Activated T-cell treated with anti-CD3 and anti-CD28 coated beads for 4 hours (primary cell): ENCODE results near the gene HMX1.

Experiments used
- DNase-seq: peaks from one replicate; pipeline ENCODE4 v3.0.0-alpha.2; 2020

HMX1 gene

DNA sequence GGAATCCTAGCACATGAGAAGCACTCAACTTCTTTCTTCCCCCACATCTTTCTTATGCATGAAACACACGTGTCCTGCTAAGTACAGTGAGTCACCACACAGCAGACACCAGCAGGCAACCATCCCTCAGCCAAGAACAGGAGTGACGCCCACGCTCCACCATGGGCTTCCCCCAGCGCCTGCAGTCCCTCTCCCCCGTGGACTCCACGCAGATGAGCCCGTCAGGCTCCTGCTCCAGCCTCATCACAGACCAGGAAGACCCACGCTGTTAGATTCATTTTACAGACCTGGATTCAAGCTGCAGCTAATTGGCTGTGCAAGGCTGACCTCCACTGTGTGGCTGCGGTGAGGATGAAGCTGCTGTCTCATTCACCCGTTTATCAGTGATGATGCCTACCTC, 16.7 kb downstream of the HMX1 start:
- no peak for DNase-seq

DNA sequence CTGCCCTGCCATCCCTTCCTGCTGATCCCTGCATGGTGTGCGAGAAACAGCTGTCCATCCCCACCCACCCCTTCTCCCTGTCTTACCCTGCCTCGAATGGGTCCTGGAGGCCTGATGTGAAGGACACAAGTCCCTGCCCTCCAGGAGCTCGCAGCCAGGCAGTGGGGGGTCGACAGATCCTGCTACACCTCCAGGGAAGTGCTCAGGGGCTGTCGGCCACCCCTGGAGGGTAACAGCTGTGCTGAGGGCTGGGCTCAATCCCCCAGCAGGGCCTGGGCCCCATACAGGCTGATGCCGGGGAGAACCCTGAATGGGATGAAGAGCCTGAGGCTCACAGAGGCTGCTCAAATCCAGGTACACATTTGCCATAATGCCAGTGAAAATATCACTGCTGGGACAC, 17.6 kb downstream of the HMX1 start:
- DNase-seq: no peak

DNA sequence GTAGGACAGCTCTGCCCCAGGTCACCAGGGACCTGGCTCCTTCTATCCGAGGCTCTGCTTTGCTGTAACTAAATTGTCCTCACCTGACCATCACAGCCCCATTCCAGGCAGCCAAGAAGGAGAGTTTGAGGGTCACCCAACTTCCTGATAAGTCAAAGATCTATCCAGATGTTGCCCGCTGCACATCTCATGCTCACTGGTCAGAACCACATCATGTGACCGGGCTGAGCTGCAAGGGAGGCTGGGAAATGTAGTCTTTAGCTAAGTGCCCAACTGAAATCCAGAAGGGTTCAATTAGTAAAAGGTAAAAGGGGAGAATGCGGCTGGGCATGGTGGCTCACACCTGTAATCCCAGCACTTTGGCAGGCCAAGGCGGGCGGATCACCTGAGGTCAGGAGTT, 18.4 kb downstream of the HMX1 start:
- no peak for DNase-seq

DNA sequence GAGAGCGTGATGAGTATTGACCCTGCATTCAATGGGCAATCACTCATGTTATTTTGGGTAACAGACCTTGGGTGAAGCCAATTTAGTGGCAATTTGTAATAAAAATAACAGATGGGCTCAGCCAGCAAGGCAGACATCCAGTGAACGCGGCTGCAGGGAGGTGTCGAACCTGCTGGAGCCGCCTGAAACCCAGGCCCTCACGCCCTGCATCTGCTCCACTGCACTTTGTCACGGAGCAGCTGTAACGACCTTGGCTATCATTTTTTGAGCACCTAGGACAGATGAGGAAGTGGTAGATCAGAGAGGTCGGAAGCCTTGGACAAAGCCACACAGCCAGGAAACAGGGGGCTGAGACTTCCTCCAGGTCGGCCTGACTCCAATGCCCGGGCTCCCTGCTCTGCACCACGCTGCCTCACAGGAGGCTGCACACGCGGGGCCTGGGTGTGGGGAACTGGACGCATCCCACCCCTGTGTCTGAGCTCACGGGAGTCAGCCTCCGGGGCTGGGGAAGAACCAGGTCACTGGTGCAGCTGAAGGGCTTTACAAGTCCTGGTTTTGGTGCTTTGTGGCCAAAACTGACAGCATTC, 19.4 kb downstream of the HMX1 start:
- DNase-seq: no peak

DNA sequence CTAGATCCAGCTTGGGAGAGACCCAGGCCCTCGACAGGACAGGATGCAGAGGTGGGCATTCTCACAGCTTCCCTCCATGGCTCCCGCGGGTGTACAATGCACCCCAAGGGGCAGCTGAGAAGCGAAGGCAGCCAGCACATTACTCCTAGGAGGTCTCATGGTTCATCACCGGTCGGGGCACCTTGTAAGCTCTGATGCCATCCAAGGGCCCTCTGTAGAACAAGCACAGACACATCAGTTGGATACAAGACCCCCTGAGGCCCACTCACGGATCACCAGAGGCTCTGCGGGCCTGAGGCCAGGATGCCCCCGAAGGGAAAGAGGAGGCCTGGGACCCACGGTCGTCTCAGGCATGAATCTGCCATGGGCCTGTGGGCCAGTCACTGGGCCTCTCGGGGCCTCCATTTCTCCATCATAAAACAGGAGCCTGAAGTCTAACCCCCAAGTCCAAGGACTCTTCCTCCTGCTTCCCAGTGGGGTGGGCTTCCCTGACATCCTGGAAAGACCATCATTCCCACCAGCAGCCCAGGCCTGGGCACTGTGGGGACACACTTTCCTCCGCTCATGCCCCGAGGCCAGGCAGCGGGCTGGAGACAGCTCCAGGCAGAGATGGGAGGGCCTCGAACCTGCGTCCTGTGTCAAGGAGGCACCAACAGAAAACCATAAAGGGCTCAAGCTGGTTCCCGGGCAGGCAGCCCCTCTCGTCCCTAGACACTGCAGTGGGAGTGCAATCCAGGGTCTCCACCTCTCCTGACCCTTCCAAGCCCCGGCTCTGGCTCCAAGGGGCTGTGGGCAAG, 20.1 kb downstream of the HMX1 start:
- DNase-seq: no peak

DNA sequence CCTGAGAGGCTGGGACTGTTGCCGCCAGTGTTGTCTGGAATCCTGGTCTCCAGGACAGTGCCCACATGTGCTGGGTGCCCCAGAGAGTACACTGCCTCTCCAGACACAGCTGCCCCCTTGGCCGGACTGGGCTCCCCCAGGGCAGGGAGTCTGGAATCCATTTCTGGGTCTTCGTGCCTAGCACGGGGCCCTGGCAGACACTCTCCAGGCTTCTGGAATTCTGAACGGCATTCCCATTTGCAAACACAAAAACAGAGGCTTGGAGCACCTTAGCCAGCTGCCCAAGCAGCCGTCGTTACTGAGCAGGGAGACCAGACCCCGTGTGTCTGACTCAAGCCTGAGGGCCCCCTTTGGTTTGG, 20.8 kb downstream of the HMX1 start:
- DNase-seq: no peak

DNA sequence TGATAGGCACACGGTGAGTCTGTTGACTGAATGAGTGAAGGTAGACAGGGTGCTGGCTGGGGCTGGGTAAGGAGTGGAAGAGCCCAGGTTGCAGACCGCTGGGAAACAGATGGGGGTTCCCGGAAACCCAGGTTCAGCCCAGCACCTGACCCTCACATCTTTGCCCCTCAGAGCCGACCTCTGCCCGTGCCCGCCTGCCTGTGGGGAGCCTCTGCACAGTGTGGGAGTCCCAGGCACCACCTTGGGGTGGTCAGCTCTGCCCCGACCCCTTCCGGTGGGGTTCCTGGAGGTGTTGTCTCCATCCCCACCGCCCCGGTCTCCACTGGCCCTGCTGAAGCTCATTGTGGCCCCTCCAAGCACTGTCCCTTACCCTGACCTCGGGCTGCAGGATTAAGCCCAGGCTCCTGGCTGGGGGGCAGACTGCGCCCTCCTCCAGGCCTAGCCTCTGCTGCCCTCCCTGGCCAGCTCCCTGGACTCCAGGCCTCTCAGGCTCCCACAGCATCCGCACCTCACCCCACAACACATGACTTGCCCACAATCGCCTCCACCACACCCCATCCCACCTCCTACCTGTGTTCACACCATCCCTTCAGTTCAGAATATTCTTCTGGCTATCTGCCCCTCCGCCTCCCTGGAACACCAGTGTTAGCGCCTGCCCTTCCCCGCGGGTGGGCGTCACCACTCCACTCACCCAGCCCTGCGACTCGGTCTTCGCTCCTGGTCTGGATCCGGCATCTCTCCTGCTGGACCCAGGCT, 21.4 kb downstream of the HMX1 start:
- no peak for DNase-seq

DNA sequence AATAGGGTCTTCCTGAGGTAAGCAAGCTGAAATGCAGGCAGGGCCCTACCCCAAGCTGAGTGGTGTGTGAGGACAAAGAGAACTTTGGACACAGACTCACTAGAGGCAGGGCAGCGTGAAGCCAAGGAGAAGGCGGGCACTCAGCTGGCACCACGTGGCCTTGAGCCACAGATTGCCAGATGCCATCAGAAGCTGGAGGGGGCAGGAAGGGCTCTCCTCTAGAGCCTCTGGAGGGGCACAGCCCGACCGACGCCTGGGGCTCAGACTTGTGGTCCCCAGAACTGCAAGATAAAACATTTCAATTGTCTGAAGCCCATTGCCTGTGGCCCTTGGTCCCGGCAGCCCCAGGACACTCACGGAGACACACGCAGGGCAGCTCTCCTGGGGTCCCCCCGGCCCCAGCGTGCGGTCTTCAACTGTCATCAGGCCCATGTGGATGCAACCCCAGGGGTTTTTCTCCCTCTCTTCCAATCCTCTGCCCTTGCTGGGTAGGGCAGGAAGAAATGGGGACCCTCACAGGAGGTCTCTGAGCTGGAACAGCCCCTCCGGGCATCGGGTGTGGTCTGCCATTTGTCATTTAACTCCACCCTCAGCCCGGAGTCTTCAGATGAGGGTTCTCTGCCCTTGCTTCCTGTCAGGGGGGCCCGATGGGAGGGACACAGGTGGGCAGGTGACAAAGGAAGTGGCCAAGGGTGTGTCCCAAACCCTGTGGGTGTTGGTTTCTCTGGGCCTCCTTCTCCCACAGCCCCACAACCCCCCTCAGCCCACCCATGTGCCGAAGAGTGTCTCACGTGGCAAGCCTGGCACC, 22.2 kb downstream of the HMX1 start:
- no peak for DNase-seq

DNA sequence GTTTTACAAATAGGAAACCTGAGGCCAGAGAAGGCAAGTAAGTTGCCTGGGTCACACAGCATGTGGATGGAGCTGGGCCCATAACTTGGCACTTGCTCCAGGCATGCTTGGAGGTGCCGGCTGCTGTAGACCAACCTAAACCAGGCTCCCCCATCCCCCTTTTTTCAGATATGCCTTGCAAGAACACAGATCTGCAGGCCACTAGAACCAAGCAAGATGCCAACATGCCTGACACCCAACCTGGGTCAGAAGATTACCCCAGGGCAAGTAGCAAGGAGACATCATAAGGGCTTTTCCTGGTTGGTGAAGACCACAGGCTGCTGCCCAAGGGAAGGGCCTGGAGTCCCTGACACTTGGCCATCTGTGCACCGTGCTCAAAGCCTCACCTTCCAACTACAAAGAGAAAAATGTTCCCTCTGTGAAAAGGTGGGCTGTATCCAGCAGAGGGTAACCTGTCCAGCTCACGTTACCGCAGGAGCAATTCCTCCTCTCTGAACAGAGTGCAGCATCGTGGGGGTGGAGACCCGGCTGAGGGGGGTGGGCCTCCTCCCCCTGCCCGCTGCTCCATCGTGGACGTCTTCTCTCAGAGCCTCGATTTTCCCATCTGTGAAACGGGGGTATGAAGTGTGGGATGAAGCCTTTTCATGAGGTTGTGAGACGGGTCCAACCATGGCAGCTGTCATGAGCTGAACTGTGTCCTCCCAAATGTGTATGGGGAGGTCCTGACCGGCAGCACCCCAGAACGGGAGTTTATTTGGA, 23.0 kb downstream of the HMX1 start:
- DNase-seq: no peak

DNA sequence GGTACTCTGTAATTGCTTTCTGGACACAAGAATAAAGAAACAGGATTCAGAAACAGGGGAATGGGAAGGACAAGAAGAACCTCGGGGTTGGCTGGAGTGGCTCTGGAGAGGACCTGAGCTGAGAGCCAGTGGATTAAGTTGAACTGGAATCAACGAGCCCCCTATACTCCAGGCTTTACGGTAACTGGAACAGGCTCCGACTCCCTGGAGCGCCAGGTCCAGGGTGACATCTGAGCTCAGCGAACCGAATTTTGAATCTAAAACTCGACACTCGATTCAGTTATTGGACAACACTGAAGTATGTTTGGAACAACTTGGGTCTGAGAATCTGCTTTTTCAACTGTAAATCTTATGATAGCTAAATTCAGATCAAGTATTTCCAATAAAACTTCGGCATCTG, 23.9 kb downstream of the HMX1 start:
- DNase-seq: no peak

DNA sequence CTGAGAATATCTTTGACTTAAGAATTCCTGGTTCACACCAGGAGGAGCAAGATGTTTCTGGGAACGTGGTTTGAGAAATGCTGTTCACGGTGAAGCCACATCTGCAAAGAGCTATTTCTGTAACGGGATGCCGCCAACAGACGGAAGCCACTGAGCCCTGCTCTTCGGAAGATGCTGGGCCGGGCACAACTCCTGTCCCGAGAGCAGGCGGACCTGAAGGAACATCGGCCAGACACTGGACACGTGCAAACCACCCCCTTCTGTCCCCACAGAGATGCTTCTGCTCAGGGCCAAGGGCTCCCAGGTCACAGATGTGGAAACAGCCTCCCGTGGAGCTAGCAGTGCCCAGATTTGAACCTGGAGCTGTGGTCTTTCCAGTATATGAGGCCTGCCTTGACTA, 24.3 kb downstream of the HMX1 start:
- no peak for DNase-seq

DNA sequence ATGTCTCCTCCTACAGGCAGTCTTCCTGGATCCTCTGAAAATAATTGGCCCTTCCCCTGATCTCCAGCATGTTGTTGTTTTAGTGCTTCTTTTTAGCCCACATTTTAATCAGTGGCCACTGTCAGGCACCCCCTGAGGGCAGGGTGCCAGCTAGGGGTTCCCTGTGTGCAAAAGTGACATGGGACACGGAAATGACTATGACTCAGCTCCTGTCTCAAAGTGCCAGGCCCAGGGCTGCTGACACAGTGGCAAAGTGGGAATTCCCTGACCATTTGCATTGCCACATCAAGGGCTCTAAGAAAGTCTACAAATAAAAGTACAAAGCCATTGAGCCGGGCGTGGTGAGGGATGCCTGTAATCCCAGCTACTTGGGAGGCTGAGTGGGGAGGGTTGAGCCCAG, 24.8 kb downstream of the HMX1 start:
- no peak for DNase-seq

DNA sequence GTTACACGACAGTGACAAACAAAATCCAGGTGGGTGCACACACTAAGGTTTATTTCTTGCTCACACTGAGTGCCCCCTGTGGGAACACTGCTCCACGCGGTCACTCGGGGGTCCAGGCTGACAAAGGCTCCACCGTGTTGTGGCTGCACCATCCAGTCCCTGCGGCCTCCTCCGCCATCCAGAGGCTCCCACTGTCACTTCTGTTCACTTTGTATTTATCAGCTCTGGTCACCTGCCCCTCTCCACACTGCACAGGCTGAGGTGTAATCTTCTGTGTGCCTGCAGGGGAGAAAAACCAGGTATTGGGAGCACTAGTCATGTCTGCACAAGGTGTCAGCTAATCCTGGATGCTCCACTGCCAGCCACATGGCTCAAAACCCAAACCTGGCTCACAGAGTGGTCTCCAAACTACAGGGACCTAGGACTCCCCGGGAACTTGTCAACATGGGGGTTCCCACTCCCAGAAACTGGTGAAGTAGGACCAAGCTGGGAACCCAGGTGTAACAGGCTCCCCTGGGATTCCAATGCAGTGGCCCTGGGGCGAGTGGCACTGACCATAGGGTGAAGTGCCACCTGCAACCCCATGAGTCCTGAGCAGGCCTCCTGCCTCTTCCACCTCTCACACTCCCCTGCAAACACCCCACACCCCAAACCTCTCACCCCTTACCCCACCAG, 25.5 kb downstream of the HMX1 start:
- no peak for DNase-seq

DNA sequence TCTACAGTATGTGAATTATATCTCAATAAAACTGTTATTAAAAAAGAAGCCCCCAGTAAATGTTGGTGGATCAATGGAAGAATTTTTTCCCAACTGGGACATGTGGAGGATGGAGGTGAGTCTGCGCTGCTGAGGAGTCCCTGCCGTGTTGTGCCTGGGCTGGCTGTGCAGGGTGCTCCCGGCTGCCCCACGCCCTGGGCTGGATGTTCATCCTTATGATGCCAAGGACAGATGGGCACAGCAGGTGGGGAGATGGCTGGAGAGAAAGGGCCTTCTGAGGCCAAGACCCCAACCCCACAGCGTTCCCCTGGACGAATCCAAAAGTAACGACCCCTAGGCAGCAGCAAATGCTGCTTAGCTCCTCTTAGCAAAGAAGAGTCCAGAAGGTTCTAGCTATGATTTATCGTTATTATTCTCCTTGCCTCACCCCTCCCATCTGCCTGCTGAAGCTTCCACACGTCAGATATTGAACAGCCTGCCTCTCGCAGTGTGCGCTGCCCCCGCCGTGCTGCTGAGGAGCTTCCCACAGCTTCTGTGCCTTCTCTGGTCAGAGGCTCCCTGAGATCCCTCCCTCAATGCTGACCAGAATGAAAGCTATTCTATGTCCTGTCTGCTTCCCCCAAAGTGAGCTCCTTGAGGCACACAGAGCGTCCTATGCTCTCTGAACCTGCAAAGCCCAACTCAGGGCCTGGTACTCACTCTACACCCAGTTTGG, 26.5 kb downstream of the HMX1 start:
- no peak for DNase-seq

DNA sequence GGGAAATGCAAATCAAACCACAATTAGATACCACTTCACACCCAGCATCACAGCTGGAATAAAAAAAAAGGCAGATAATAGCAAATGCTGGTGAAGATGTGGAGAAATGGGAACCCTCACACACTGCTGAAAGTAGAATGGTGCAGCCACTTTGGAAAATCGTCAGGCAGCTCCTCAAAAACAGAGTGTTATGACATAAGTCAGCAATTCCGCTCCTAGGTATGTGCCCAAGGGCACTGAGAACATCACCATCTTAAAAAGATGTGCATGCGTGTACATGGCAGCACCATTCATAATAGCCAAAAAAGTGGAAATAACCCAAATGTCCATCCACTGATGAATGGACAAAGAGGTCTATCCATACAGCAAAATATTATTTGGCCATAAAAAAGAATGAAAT, 28.0 kb downstream of the HMX1 start:
- no peak for DNase-seq

DNA sequence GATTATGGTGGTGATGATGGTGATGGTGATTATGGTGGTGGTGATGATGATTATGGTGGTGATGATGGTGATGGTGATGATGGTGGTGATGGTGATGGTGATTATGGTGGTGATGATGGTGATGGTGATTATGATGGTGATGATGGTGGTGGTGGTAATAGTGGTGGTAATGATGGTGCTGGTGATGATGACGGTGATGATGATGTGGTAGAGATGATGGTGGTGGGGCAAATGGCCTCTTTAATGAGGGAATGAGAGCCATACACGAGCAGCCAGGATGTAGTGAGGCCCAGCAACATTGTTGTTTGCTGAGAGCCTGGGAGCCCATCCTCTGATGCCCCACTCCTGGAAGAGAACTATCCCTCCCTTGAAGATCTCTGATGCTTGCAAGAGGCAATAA, 29.0 kb downstream of the HMX1 start:
- no peak for DNase-seq

DNA sequence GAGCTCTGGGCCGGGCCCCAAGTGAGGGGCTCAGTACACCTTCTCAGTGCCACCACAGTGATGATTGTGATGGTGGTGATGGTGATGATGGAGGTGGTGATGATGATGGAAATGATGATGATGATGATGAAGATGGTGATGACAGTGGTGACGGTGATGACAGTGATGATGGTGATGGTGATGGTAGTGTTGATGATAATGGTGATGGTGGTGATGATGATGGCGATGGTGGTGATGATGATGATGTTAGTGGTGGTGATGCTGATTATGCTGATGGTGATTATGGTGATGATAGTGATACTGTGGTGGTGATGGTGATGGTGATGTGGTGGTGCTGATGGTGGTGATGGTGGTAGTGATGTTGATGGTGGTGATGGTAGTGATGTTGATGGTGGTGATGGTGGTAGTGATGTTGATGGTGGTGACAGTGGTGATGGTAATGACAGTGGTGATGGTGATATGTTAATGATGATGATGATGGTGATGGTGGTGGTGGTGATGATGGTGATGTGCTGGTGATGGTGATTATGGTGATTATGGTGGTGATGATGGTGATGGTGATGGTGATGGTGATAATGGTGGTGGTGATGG, 29.9 kb downstream of the HMX1 start:
- DNase-seq: no peak

DNA sequence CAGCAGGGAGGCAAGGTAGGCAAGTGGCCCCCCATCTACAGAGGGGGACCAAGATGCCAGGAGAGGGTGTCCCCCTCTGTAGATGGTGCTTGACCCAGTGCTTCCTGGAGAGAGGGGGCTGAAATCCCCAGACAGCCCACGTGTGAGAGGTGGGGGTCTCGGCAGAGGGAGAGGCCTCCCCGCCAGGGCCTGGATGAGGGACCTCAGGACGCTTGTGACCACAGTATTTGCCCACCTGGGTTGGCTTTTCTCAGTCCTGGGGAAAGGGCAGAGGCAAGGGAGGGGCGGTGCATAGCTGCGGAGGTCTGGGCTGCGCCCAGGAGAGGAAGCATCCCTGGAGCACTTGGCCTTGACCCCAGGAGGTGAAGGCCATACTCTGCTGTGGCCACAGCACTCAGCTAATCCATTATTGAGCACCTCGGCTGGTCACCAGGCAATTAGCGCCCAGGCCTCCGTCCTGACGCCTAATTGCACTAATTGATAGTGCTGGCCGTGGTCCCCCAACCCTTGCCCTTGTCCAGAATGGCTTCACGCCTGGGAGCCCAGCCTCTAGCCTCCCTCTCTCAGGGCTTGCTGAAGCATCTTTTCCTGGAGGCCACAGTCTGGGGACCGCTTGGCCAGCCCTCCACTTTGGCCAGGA, 30.7 kb downstream of the HMX1 start:
- DNase-seq: no peak

DNA sequence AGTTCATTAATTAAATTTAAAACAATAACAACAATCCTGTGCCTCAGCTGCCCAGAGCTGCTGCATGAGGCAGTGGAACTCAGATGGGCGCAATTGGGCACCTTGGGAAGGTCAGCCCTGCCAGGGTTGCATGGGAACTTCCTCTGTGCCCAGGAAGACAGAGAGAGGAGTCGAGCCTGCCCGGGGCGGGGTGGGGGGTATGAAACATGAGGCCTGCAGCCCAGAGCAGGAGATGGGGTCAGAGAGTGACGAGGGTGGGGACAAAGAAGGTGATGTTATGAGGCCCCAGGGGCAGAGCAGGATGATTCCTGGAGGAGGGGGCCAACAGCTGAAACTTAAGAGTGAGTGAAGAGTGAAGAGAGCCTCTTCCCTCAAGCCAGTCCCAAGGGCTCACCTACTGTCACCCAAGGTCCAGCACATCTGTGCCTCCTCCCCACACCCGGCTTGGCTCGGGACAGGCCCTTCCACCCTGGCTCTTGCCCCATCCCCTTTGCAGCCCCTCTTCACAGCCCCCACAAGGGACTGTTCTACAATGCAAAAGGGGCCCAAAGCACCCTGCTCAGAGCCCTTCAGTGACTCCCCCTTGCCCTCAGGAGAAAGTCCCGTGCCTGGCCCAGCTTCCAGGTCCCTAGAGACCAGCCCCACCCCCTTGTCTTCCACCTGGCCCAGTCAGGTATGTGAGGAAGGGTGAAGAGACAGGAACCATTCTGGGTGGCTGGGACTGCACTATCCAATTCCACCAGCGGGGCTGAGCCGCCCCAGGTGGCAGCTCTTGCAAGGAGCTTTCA, 31.4 kb downstream of the HMX1 start:
- no peak for DNase-seq
